ENCODE data around the gene NEDD8. TPM values are rescaled to one million over a fixed set of nuclear protein-coding genes. Genes with fewer than 3 reads are reported as not detected.

Gene NEDD8
- total RNA-seq, 1 experiment from 2014 or later: 330 TPM

GRCh38 chr14:24167469-24168114 lies 64.6 kb downstream of the NEDD8 start:
- Histone ChIP-seq H3K27ac (ENCODE audit: low read length) (no peak overlapping the region), H4K20me1 (ENCODE audit: low read length) (no peaks in the 10 kb centered on the region), H3F3A (ENCODE audit: low read length, unreplicated experiment) (no peaks in the 10 kb centered on the region), H3K4me1 (ENCODE audit: insufficient read depth, low read length) (no peaks in the 10 kb centered on the region), H3K9ac (ENCODE audit: low read length) (no peak overlapping the region), H3K9me2 (replicated peaks; ENCODE audit: low read length) (no peaks in the 10 kb centered on the region), H2AFZ (ENCODE audit: low read length) (no peak overlapping the region), H3K4me2 (ENCODE audit: low read length) (no peak overlapping the region), H3K36me3 (ENCODE audit: low read depth, low read length) (peaks cover 6% of the 10 kb centered on the region), H3K27me3 (ENCODE audit: low read length) (no peaks in the 10 kb centered on the region), H3K4me3 (ENCODE audit: low read length) (no peak overlapping the region), H3K9me3 (ENCODE audit: low read length) (no peaks in the 10 kb centered on the region), H3K79me2 (ENCODE audit: low read length) (no peaks in the 10 kb centered on the region)
- CTCF ChIA-PET: no interaction called here
- POLR2A ChIA-PET (ENCODE audit: unreplicated experiment): interaction anchor here (0.7 kb wide), 1 partner anchor 44 kb away, joined by 5 read pairs; no protein-coding TSS in a partner anchor
- ATAC-seq (no peak), DNase-seq (no peak)
- intact Hi-C loops (cut with micrococcal nuclease): no loop called here
- TF ChIP-seq EZH2 (IDR thresholded peaks at IDR 0.05; ENCODE audit: low read length, unreplicated experiment): no peak
- TF ChIP-seq CTCF (conservative IDR thresholded peaks at IDR 0.05; ENCODE audit: low read depth, low read length): no peak
- TF ChIP-seq EZH2phosphoT487 (IDR thresholded peaks at IDR 0.05; ENCODE audit: borderline replicate concordance, low read length): no peak
- BruUV-seq (replicated peaks): no TSS peak

Other genes starting within 250 kb of the NEDD8 start
- gene DHRS4L2, start 243.4 kb downstream of the NEDD8 start, total RNA-seq (2014; rRNA removed): 16.5 and 26.7 TPM in 2 replicates
- not detected in 2 replicates for gene CARMIL3, start 180.4 kb downstream of the NEDD8 start, total RNA-seq (2014; rRNA removed)
- gene CPNE6, start 160.8 kb downstream of the NEDD8 start, total RNA-seq (2014; rRNA removed): not detected in 2 replicates
- gene PCK2, start 138.1 kb downstream of the NEDD8 start, total RNA-seq (2014; rRNA removed): 10.0 and 11.6 TPM in 2 replicates
- gene DCAF11, start 117.6 kb downstream of the NEDD8 start, total RNA-seq (2014; rRNA removed): 68.2 and 85.8 TPM in 2 replicates
- gene NRL, start 117.4 kb downstream of the NEDD8 start, total RNA-seq (2014; rRNA removed): 1.5 and 1.7 TPM in 2 replicates
- gene FITM1, start 101.7 kb downstream of the NEDD8 start, total RNA-seq (2014; rRNA removed): 0.55 TPM in 1 of 2 replicates, not detected in the other
- gene PSME1, start 96.2 kb downstream of the NEDD8 start, total RNA-seq (2014; rRNA removed): 140 and 163 TPM in 2 replicates
- gene EMC9, start 90.8 kb downstream of the NEDD8 start, total RNA-seq (2014; rRNA removed): 30.1 and 36.7 TPM in 2 replicates
- gene PSME2, start 85.8 kb downstream of the NEDD8 start, total RNA-seq (2014; rRNA removed): 211 and 297 TPM in 2 replicates
- gene RNF31, start 84.9 kb downstream of the NEDD8 start, total RNA-seq (2014; rRNA removed): 69.6 and 79.4 TPM in 2 replicates
- gene IRF9, start 71.1 kb downstream of the NEDD8 start, total RNA-seq (2014; rRNA removed): 10.5 and 20.6 TPM in 2 replicates
- 1.9 and 5.7 TPM in 2 replicates for gene REC8, start 60.3 kb downstream of the NEDD8 start, total RNA-seq (2014; rRNA removed)
- 193 and 211 TPM in 2 replicates for gene IPO4, start 43.6 kb downstream of the NEDD8 start, total RNA-seq (2014; rRNA removed)
- 52.1 and 58.3 TPM in 2 replicates for gene TM9SF1, start 36.9 kb downstream of the NEDD8 start, total RNA-seq (2014; rRNA removed)
- gene TSSK4, start 26.7 kb downstream of the NEDD8 start, total RNA-seq (2014; rRNA removed): 0.11 TPM in 1 of 2 replicates, not detected in the other
- 58.3 and 67.9 TPM in 2 replicates for gene CHMP4A, start 18.9 kb downstream of the NEDD8 start, total RNA-seq (2014; rRNA removed)
- gene MDP1, start 16.3 kb downstream of the NEDD8 start, total RNA-seq (2014; rRNA removed): 16.2 and 23.5 TPM in 2 replicates
- gene GMPR2, start 562 bp upstream of the NEDD8 start, total RNA-seq (2014; rRNA removed): 51.8 and 56.9 TPM in 2 replicates
- 31.7 and 39.8 TPM in 2 replicates for gene TINF2, start 10.3 kb upstream of the NEDD8 start, total RNA-seq (2014; rRNA removed)
- gene TGM1, start 30.8 kb upstream of the NEDD8 start, total RNA-seq (2014; rRNA removed): 2.6 and 3.2 TPM in 2 replicates
- 39.2 and 51.5 TPM in 2 replicates for gene RABGGTA, start 39.2 kb upstream of the NEDD8 start, total RNA-seq (2014; rRNA removed)
- gene DHRS1, start 67.4 kb upstream of the NEDD8 start, total RNA-seq (2014; rRNA removed): 15.8 and 15.9 TPM in 2 replicates
- gene NOP9, start 67.5 kb upstream of the NEDD8 start, total RNA-seq (2014; rRNA removed): 30.4 and 35.5 TPM in 2 replicates
- gene CIDEB, start 75.6 kb upstream of the NEDD8 start, total RNA-seq (2014; rRNA removed): not detected in 2 replicates
- 9.3 and 19.3 TPM in 2 replicates for gene LTB4R2, start 77.8 kb upstream of the NEDD8 start, total RNA-seq (2014; rRNA removed)
- gene LTB4R, start 79.1 kb upstream of the NEDD8 start, total RNA-seq (2014; rRNA removed): 11.6 and 13.1 TPM in 2 replicates
- gene ADCY4, start 102.7 kb upstream of the NEDD8 start, total RNA-seq (2014; rRNA removed): 0.04 TPM in 1 of 2 replicates, not detected in the other
- gene RIPK3, start 107.6 kb upstream of the NEDD8 start, total RNA-seq (2014; rRNA removed): not detected in 2 replicates
- 11.5 and 15.1 TPM in 2 replicates for gene NFATC4, start 135.8 kb upstream of the NEDD8 start, total RNA-seq (2014; rRNA removed)
- gene NYNRIN, start 166.6 kb upstream of the NEDD8 start, total RNA-seq (2014; rRNA removed): 2.7 and 3.1 TPM in 2 replicates
- 2.9 and 3.4 TPM in 2 replicates for gene CBLN3, start 197.3 kb upstream of the NEDD8 start, total RNA-seq (2014; rRNA removed)
- 50.9 and 51.6 TPM in 2 replicates for gene KHNYN, start 197.6 kb upstream of the NEDD8 start, total RNA-seq (2014; rRNA removed)
- gene SDR39U1, start 210.4 kb upstream of the NEDD8 start, total RNA-seq (2014; rRNA removed): 24.7 and 29.8 TPM in 2 replicates